Cortex of kidney (tissue), 1 donor: ENCODE results near the gene CCDC86.
"Not testable (repeated sequence)": the region's sequence is repeated elsewhere in the genome, so short reads cannot be mapped to it uniquely, and the experiment has no call there.

Source experiments
- DNase-seq: peaks from one replicate; lab custom pipeline; 2025; lab: John Stamatoyannopoulos, UW

CCDC86 gene, protein sequence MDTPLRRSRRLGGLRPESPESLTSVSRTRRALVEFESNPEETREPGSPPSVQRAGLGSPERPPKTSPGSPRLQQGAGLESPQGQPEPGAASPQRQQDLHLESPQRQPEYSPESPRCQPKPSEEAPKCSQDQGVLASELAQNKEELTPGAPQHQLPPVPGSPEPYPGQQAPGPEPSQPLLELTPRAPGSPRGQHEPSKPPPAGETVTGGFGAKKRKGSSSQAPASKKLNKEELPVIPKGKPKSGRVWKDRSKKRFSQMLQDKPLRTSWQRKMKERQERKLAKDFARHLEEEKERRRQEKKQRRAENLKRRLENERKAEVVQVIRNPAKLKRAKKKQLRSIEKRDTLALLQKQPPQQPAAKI

GRCh38 chr11:60841797-60842667, at the start of gene CCDC86:
Gene CCDC86 (plus strand): TSS chr11:60842113. CDS start chr11:60842125, 12 bp downstream.
- DNase-seq, result peak; percentile 44

GRCh38 chr11:60792521-60792920, 49.4 kb upstream of the CCDC86 start:
- DNase-seq, result no peak

- no peak for DNase-seq
Measured at GRCh38 chr11:60795291-60795690, 46.6 kb upstream of the CCDC86 start.

DNA sequence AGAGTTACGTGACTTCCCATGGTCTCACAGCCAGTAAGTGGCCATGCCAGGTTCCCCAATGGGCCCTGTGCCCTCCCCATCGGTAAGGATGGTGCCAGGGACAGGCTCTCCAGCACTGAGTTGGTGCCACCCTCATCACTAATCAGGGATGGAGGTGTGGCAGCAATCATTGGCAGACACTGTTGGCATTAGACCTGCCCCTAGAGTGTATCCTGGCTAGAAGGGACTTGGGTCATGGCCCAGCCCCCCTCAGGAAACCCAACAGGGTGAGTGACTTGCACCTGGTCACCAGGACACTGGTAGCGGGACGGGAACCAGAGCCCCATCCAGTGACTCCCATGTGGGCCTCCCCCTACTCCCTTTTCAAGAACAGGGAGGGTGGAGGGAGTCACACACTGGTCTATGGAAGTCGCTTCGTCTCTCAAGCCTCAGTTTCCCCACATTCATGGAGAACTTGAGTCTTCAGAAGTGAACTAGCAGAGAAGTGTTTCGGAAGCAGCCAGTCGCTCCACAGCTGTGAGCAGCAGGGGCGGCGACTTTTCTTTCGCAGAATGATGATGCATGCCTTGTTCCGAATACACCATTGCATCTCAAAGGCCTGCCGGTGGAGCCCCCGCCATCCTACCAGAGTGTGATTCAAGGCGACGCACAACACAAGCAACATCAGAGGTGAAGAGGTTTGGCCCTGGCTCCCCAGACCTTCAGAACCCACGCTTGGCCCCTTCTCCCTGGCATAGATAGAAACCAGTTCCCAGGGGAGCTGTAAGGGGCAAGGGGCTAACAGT, 43.9 kb upstream of the CCDC86 start:
- DNase-seq, result no peak

- DNase-seq, result no peak
Measured at GRCh38 chr11:60798631-60799030, 43.3 kb upstream of the CCDC86 start.

DNA sequence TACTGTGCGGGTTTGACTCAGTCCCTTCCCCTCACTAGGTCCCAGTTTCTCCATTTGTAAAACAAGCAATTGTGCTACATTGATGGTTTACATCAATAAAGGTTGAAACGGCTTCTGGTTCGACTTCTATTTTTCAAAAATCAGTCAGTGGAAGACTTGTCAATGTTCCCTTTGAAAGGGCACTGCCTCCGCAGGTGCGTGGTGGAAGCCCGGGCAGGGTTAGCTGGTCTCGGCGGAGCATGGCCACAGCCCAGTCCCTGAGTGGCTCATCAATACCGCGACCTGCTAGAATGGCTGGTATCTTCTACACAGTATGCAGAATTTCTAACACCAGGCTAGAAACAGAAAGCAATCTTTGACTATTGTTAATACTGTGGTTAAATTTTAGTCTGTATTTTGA, 40.7 kb upstream of the CCDC86 start:
- DNase-seq, result no peak

DNA sequence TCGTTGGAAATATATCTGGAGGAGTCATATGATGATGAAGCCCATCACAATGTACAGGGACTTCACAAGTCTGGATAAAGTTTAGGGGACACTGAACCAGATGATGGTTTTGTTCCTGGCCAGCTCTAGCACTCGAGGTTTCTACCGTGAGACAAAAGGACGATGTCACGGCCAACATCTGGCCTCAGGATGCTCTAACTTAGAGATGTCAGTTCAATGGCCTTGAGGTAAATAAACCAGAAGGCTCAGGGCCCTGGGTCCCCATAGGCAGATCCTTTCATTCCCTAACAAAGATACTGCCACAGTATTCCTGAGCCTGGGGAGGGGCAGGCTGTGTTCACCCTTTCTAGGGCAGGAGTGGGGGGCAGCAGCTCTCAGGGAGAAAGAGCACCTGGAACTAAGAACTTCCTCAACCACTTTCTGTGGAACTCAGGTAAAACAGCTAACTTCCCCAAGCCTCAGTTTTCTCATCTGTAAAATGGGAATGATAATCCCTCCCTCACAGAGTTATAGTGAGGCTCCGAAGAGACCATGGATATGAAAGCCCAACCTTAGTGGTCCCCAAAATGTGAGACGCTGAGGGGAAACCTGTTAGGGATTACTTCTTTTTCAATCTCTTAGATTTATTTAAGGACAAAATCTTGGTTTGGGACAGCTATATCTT, 38.5 kb upstream of the CCDC86 start:
- DNase-seq, result no peak

DNA sequence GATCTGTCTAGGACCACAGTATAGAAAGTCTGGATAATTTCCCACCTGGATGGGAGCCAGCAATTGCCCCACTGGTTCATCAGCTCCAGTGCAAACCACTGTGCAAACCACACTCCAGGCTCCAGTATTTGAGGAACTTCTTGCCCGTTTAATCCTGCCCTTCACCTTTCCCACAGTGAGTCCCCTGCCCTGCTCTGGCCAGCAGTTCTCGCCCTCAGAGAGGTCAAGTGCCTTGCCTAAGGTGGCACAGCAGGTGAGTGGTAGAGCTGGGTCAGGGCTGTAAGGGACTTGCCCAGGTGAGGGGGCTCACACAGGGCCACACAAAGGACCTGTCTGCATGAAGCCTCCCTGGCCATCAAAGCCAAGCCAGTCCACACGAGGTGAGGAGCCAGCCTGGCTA, 32.7 kb upstream of the CCDC86 start:
- no peak for DNase-seq

- DNase-seq, result no peak
Measured at GRCh38 chr11:60809691-60810090, 32.2 kb upstream of the CCDC86 start.

- DNase-seq, result no peak
Measured at GRCh38 chr11:60810151-60810550, 31.8 kb upstream of the CCDC86 start.

DNA sequence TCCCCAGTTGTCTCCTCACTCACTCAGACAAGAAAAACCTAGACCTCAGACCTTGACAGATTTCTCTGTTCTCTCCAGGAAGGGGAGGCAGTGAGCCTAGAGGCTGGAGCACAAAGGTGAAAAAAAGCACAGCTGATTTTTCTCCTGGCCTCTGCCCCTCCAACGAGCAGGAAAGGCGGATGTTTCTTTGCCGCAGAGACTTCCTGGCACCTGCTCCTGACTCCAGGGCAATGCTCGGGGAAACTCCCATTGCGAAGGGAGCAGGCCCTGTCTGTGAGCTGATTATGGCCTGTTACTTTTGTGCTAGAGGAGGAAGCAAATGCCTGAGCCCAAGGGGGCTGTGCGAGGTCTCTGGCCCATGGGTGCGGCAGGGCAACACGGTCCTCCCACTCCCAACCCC, 31.3 kb upstream of the CCDC86 start:
- no peak for DNase-seq

GRCh38 chr11:60813324-60813723, 28.6 kb upstream of the CCDC86 start:
- DNase-seq, result no peak

- DNase-seq, result no peak
Measured at GRCh38 chr11:60814112-60814511, 27.8 kb upstream of the CCDC86 start.

GRCh38 chr11:60816590-60817157, 25.2 kb upstream of the CCDC86 start:
- no peak for DNase-seq

- DNase-seq, result no peak
Measured at GRCh38 chr11:60818057-60818456, 23.9 kb upstream of the CCDC86 start.

DNA sequence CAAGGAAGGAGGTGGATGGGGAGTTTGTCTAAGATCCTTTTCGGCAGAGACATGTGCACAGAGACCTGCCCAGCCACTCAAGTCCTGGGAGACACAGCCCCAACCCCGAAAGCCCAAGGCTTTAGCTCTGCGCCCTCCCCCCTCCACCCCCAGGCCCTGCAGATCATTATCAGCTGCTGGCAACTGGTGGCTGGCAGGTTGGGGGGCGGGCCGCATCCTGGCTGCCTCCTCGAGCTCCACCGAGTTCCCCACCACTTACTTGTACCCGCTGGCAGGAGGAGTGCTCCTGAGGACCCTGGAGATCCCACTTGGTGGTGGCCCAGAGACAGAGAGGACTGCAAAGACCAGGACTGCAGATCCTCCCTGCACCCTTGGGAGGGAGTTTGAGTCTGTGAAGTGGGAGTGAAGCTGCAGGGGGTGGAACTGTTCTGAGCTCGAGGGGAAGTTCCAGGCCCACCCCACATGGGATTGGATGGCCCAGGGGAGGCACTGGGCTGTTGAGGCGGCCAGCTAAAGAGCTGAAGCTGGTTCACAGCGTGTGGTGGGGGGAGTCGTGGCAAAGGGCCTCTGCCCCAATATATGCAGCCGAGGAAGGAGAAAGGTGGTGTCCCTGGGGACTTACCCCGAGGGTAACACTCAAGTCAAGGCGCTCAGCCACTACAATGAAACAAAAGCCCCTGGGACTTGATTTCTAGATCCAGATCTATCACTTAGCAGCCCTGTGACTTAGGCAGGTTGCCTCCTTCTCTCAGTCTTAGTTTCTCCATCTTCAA, 19.9 kb upstream of the CCDC86 start:
- no peak for DNase-seq

DNA sequence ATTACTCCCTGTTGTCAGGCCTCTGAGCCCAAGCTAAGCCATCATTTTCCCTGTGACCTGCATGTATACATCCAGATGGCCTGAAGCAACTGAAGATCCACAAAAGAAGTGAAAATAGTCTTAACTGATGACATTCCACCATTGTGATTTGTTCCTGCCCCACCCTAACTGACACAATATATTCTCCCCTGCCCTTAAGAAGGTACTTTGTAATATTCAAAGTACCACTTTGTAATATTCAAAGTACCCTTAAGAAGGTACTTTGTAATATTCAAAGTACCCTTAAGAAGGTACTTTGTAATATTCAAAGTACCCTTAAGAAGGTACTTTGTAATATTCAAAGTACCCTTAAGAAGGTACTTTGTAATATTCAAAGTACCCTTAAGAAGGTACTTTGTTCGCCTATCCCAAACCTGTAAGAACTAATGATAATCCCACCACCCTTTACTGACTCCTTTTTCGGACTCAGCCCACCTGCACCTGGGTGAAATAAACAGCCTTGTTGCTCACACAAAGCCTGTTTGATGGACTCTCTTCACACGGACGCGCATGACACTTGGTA, 18.1 kb upstream of the CCDC86 start:
- not testable (repeated sequence) for DNase-seq

DNA sequence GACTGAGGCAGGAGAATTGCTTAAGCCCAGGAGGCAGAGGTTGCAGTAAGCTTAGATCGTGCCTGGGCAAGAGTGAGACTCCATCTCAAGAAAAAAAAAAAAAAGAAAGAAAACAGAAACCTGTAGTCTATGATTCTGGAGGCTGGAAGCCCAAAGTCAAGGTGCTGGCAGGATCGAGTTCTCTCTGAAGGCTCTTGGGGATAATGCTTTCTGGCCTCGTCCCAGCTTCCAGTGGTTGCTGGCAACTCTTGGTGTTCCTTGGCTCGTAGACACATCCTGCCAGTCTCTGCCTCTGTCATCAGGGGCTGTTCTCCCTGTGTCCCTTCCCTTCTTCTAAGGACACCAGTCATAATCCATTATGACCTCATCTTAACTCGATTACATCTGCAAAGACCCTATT, 16.8 kb upstream of the CCDC86 start:
- no peak for DNase-seq

DNA sequence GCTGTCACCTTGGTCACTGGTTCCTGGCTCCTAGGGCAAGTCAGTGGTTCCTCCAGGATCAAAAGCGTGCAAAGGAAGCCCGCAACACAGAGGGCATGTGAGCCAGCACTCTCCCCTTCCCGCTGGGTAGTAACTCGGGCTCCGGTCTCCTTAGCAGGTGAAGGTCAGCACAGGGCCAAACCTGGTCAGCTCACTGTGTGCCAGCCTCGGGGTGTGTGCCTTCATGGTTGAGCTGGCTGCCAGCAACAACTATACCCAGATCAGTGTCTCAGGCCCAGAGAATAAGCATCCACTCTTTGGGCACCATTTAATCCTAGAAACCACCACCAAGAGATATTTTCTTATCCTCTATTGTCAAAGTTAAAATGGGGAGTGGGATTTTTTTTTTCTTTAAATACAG, 16.1 kb upstream of the CCDC86 start:
- no peak for DNase-seq

- DNase-seq, result no peak
Measured at GRCh38 chr11:60830478-60831142, 11.3 kb upstream of the CCDC86 start.
